Stimulated activated CD8-positive, alpha-beta memory T cell treated with anti-CD3 and anti-CD28 coated beads, Interleukin-4, amount 100 ng/mL, for 24 hours (primary cell): ENCODE results near the gene CCDC152.
"Not testable (repeated sequence)": the region's sequence is repeated elsewhere in the genome, so short reads cannot be mapped to it uniquely, and the experiment has no call there.

Experiments used
- DNase-seq: peaks from one replicate; pipeline ENCODE4 v3.0.0-alpha.2; 2020; ENCODE audit warnings: low read depth

The CCDC152 gene

GRCh38 chr5:42812620-42813019, 56.0 kb downstream of the CCDC152 start:
- no peak for DNase-seq

GRCh38 chr5:42813533-42813932, 56.9 kb downstream of the CCDC152 start:
- DNase-seq, result no peak

GRCh38 chr5:42816546-42816945, 59.9 kb downstream of the CCDC152 start:
- not testable (repeated sequence) for DNase-seq

- DNase-seq, result no peak
These were observed 63.1 kb downstream of the CCDC152 start for GRCh38 chr5:42819745-42820144.

- DNase-seq, result no peak
These were observed 65.9 kb downstream of the CCDC152 start for GRCh38 chr5:42822548-42822947.

- no peak for DNase-seq
These were observed 67.8 kb downstream of the CCDC152 start for GRCh38 chr5:42824347-42824976.

GRCh38 chr5:42825422-42826148, 69.0 kb downstream of the CCDC152 start:
- DNase-seq, result no peak

- no peak for DNase-seq
These were observed 70.3 kb downstream of the CCDC152 start for GRCh38 chr5:42826757-42827515.

GRCh38 chr5:42828671-42829070, 72.1 kb downstream of the CCDC152 start:
- no peak for DNase-seq

GRCh38 chr5:42830924-42831323, 74.3 kb downstream of the CCDC152 start:
- no peak for DNase-seq

- no peak for DNase-seq
These were observed 75.4 kb downstream of the CCDC152 start for GRCh38 chr5:42832060-42832459.

- no peak for DNase-seq
These were observed 79.6 kb downstream of the CCDC152 start for GRCh38 chr5:42836070-42836769.

GRCh38 chr5:42837601-42838000, 81.0 kb downstream of the CCDC152 start:
- no peak for DNase-seq

- no peak for DNase-seq
These were observed 82.6 kb downstream of the CCDC152 start for GRCh38 chr5:42839196-42839595.

GRCh38 chr5:42840269-42840668, 83.7 kb downstream of the CCDC152 start:
- no peak for DNase-seq

GRCh38 chr5:42840842-42841567, 84.4 kb downstream of the CCDC152 start:
- no peak for DNase-seq

- no peak for DNase-seq
These were observed 86.5 kb downstream of the CCDC152 start for GRCh38 chr5:42842921-42843641.

GRCh38 chr5:42843675-42844292, 87.2 kb downstream of the CCDC152 start:
- DNase-seq, result no peak

- DNase-seq, result not testable (repeated sequence)
These were observed 87.8 kb downstream of the CCDC152 start for GRCh38 chr5:42844408-42844807.

- DNase-seq, result no peak
These were observed 91.9 kb downstream of the CCDC152 start for GRCh38 chr5:42848545-42848944.

- DNase-seq, result no peak
These were observed 94.9 kb downstream of the CCDC152 start for GRCh38 chr5:42851481-42851880.
